GM18873 (cell line): ENCODE data around the gene NET1.
"Not testable (repeated sequence)": the region's sequence is repeated elsewhere in the genome, so short reads cannot be mapped to it uniquely, and the experiment has no call there.

Experiments used
- ATAC-seq: cut with Tn5 transposase; IDR thresholded peaks from one replicate; pipeline ENCODE4 v1.9.1; 2021; ENCODE audit warnings: mild to moderate bottlenecking, moderate library complexity, moderate number of reproducible peaks; ENCODE audit not compliant: unreplicated experiment, low FRiP score

Gene NET1, protein sequence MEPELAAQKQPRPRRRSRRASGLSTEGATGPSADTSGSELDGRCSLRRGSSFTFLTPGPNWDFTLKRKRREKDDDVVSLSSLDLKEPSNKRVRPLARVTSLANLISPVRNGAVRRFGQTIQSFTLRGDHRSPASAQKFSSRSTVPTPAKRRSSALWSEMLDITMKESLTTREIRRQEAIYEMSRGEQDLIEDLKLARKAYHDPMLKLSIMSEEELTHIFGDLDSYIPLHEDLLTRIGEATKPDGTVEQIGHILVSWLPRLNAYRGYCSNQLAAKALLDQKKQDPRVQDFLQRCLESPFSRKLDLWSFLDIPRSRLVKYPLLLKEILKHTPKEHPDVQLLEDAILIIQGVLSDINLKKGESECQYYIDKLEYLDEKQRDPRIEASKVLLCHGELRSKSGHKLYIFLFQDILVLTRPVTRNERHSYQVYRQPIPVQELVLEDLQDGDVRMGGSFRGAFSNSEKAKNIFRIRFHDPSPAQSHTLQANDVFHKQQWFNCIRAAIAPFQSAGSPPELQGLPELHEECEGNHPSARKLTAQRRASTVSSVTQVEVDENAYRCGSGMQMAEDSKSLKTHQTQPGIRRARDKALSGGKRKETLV

DNA sequence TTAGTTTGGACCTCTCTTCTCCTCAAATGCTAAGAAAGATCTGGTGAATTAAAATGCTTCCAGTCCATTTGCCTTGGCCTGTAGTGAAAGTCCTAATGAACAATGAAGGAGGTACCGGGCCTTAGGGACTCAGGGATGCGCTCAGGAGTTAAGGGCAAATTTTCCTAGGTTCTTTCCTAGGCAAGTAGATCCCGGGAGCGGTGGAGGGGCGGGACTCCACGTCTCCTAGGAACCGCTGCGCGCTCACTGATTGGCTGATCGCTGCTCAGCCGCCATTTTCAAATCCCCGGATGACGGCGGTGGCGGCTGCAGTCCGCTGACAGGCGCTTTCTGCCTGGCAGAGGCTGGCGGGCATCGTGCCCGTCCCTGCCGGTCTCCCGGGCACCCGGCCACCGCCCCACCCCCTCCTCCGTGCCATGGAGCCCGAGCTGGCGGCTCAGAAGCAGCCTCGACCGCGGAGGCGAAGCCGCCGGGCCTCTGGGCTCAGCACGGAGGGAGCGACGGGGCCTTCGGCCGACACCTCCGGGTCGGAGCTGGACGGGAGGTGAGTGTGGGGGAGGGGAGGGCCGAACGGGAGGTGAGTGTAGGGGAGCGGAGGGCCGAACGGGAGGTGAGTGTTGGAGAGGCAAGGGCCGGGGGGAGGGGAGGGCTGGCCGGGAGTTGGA is at the start of gene NET1:
NET1 (plus strand) TSS at position 281 of the 665 bp plus-strand sequence; CDS start at position 417, 136 bp downstream.
- peak; percentile 95 for ATAC-seq

DNA sequence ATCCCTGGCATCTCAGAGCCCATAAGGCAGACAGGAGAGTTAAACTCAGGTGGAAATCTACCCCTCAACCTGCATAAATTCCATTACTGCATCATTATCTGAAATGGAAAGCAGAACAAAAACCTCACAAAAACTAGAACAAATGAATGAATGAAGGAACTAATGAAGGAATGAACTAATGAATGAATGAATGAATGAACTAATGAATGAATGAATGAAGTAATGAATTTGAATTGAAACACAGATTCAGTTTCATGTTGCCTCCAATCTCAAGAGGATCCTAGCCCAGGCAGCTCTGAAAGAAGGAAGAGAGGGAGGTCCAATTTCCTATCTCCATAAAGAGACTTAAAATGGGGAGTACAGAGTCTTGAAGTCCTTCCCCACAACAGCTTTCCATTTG is 49.5 kb upstream of the NET1 start:
- no peak for ATAC-seq

DNA sequence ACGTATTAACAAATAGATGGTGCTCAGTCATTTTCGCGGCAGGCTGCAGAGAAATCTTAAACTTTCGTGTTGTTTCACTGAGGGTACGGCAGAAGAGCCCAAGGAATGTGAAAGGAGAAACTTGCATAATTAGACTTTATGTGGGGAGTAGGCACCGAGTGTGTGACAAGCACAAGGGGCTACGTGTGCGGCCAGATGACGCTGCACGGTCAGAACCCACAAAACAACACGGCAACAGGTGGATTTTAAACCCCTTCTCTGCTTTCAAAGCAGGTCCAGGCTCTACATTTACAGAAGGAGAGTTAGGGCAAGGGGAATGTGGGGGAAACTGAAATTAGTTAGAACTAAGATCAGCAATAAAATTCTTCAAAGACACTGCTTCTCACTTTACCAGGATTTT is 48.0 kb upstream of the NET1 start:
- no peak for ATAC-seq

DNA sequence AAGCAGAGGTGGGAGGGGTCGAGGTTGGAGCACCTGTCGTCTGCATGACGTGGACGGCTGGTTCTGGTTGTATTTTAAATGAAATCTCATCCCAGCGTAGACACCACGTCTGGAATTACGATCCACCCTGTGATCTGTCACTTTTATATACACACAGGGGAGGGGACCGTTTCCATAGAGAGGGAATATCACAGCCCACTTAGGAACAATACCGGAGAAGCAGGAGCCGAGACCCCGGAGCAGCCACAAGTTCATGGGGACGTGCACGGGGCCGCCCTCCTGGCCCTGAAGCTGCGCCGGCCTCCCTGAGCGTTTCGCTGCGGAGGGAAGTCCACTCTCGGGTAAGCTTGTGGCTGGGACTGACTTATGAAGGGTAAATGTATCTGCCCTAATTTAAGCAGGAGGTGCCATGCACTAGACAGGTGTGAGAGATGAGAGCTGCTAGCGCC is 47.4 kb upstream of the NET1 start, which contains the start of gene UCN3:
UCN3 (plus strand) TSS at position 77 of the 449 bp plus-strand sequence. CDS start 8,755 bp downstream, outside the sequence.
- ATAC-seq = no peak

DNA sequence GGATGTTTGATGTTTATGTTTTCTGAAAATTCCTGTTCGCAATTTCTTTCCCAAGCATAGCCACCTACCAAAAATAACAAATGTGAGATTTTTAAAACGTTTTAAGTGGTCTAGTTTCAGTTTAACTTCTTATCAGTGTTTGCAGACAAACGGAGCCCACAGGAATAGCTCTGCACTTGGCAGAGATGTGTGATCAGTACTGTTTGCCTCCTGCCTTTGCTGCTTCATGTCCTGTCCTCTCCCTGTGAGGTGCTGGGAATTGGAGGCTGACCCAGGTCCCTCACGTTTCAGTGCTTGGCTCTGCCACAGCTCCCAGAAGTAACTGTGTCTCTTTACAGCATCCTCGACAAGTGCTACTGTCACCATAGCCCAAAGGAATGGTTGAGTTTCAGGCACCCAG is 46.4 kb upstream of the NET1 start:
- ATAC-seq = no peak

DNA sequence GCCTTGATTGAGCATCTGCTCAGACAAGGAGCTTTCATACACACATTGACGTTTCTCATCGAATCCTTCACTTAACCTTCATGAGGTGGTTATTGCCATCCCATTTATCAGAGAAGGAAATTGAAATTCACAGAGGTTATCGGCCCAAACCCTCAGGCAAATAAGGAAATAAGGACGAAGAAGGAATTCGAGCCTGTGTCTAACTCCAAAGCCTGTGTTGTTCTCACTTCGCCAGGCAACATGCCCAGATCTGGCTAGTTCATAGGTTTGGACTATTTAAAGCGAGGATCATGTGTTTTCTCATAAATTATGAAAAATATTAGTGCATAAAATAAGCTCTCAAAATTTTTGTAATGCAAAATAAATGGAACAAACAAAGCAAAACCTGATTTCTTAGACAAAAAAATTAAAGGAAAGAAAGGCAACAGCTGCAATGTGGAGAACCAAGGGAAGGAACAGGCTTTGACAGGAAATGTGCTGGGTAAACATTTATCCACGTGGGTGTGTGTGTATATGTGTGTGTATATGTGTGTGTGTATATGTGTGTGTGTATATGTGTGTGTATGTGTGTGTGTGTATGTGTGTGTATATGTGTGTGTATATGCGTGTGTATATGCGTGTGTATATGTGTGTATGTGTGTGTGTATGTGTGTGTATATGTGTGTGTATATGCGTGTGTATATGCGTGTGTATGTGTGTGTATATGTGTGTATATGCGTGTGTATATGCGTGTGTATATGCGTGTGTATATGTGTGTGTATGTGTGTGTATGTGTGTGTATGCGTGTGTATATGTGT is 42.8 kb upstream of the NET1 start:
- no peak for ATAC-seq

DNA sequence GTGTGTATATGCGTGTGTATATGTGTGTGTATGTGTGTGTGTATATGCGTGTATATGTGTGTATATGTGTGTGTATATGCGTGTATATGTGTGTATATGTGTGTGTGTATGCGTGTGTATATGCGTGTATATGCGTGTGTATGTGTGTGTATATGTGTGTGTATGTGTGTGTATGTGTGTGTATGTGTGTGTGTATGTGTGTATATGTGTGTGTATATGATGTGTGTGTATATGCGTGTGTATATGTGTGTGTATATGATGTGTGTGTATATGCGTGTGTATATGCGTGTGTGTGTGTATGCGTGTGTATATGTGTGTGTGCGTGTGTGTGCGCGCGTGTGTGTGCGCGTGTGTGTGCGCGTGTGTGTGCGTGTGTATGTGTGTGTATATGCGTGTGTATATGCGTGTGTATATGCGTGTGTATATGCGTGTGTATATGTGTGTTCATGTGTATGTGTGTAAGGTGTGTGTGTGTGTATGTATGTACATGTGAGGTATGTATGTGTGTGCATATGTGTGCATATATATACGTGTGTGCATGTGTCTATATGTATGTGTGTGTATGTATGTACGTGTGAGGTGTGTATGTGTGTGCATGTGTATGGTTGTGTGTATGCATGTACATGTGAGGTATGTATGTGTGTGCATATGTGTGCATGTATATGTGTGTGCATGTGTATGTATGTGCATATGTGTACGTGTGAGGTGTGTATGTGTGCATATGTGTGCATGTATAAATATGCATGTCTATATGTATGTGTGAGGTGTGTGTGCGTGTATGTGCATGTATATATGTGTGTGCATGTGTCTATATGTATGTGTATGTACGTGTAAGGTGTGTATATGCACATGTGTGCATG is 41.6 kb upstream of the NET1 start:
- ATAC-seq = no peak

DNA sequence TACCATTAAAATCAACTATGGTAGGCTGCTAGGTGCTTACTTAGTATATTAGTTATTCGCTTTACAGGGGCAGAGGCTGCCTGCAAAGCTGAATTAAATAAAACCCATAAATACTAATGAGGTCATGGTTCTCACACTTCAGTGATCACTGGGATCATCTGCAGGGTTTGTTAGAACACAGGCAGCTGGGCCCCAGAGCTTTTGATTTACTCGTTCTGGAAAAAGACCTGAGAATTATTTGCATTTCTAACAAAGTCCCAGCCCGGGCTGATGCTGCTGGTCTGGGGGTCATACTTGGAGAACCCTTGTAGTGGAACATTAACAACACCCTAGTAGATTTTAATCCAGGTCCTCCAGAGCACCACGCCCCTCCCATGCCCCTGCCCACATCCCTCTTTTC is 39.0 kb upstream of the NET1 start:
- no peak for ATAC-seq

DNA sequence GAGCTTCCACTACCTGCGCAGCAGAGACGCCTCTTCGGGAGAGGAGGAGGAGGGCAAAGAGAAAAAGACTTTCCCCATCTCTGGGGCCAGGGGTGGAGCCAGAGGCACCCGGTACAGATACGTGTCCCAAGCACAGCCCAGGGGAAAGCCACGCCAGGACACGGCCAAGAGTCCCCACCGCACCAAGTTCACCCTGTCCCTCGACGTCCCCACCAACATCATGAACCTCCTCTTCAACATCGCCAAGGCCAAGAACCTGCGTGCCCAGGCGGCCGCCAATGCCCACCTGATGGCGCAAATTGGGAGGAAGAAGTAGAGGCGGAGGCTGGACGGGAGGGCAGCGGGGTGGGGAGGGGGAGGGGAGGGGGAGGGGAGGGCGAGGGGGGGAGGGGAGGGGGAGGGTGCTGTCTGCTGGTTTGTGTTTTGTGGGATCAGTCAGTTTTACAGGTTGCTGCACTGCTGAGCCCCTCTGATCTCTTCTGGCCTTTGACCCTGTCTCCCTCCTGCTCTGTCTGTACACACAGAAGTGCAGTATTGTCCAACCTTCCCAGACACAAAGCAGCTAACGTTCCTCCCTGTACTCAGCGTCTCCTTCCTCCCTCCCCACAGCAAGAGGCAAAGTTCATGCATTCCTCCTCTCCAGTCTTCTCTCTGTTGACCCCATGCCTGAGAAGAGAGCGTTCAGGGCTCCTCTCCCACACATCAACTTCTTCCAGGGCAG is 38.3 kb upstream of the NET1 start:
- ATAC-seq = no peak

DNA sequence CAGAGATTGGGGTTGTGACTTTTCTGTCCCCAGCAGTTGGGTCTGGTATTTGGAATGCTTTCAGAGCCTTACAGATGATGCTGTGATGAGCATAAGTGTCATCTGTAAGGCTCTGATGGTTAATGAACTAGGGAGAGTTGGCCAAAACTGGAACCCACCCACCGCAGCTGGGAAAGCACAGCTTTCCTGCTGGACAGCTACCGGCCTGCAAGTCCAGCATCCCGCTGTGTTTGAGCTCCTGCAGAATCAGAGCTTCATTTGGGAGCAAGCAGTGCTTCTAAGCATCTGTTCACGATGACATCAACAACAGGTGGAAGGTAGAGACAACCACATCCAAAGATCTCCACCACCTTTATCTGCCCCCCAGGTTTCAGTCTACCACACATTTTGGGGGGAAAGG is 35.9 kb upstream of the NET1 start:
- ATAC-seq = no peak

DNA sequence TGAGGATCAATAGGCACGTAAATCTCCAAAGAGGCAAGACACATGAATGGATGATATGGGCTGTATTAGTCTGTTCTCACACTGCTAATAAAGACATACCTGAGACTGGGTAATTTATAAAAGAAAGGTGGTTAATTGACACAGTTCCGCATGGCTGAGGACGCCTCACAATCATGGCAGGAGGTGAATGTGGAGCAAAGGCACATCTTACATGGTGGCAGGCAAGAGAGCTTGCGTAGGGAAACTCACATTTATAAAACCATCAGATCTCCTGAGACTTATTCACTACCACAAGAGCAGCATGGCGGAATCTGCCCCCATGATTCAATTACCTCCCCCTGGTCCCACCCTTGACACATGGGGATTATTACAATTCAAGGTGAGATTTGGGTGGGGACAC is 33.2 kb upstream of the NET1 start:
- ATAC-seq = not testable (repeated sequence)

DNA sequence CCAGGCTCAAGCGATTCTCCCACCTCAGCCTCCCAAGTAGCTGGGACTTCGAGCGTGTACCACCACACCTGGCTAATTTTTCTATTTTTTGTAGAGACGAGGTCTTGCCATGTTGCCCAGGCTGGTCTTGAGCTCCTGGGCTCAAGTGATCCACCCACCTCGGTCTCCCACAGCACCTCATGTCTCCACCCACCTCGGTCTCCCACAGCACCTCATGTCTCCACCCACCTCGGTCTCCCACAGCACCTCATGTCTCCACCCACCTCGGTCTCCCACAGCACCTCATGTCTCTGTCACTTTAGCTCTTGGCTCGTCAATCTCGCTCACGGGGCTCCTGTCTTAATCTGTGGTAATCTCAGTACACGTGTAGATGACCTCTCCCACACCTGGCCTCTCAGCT is 32.0 kb upstream of the NET1 start:
- ATAC-seq = not testable (repeated sequence)

DNA sequence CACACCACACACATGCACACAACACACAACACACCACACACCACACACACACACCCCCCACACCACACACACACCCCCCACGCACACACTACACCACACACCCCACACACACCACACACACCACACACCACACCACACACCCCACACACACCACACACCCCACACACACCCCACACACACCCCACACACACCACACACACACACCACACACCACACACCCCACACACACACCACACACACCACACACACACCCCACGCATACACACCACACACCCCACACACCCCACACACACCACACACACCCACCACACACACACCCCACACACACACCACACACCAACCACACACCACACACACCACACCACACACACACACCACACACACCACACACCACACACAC is 31.2 kb upstream of the NET1 start:
- no peak for ATAC-seq

DNA sequence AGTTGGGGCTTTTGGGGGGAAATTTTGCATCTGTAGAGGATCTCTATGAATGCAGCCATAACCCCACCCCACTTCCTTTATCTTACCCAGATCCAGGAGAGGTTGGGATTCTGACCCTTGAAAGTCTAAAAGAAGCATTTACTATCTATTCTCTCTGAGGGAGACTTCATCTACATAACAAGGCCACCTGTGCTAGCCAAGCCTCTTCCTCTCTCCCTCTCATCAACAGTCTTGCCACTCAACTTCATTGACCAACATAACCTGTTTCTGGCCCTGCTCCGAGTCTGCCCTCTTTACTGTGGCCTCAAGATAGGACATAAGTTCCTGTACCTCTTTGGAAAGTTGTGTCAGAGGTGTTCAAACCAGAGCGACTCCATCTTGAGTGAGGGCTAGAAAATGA is 27.1 kb upstream of the NET1 start:
- no peak for ATAC-seq

DNA sequence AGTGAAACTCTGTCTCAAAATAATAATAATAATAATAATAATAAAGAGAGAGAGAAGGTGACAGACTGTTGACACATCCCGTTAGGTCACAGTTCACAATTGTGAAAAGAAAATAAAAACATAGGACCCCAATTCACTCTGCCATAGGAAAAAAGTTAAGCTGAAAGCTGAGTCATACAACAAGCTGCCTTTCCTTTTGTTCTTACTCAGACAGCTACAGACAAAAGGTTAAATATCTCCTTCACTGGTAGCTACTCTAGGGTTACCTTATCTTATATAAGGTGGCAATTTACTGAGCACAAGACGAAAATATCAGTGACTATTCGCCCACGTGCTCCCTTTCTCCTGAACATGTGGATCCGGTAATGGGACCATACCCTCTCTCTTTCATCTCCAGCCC is 25.2 kb upstream of the NET1 start:
- no peak for ATAC-seq

DNA sequence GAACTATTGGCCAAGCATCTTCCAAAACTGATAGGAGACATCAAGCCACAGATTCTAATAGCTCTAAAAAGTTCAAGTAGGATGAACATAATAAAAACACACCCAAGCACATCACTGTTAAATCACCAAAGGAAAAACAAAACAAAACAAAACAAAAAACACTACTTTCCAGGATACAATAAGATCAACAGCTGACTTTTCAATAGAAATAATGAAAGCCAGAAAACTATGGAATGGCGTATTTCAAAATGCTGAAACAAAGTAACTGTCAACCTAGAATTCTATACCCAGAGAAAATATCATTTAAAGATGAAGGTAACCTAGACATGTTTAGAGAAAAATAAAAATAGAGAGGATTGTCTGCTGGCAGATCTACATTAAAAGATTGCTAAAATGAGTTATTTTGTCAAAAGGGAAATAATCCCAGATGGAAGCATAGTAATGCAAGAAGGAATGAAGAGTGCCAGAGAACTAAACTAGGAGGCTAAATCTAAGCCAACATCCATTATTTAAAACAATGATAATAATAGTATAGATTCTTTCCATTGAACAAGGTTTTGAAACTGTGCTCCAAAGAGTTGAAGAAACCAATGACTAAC is 21.7 kb upstream of the NET1 start:
- ATAC-seq = no peak

DNA sequence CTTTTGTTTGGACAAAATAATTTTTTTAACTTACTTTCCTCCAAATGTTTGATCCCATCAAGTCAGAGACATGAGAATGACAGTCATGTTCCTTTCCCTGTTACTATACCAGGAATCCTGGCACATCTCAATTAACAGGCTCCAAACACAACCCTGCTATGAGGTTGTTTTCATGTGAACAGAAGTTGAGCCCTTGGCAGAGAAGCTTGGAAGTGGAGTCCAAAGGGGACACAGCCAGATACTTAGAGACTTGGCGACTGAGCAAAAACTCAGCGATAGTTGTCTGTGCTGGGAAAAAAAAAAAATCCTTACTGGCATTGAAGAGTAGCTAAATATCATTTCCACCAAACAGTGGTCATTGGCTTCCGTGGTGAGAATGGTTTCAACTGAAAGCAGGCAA is 20.6 kb upstream of the NET1 start:
- ATAC-seq = no peak

DNA sequence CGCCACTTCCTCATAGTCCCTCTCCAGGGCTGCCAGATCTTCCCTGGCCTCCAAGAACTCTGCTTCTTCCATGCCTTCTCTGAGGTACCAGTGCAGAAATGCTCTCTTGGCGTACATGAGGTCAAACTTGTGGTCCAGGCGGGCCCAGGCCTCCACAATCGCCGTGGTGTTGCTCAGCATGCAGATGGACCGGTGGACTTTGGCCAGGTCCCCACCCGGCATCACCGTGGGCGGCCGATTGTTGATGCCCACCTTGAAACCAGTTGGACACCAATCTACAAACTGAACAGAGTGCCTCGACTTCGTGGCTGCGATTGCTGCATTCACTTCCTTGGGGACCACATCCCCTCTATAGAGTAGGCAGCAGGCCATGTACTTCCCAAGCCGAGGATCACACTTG is 18.8 kb upstream of the NET1 start:
- no peak for ATAC-seq

DNA sequence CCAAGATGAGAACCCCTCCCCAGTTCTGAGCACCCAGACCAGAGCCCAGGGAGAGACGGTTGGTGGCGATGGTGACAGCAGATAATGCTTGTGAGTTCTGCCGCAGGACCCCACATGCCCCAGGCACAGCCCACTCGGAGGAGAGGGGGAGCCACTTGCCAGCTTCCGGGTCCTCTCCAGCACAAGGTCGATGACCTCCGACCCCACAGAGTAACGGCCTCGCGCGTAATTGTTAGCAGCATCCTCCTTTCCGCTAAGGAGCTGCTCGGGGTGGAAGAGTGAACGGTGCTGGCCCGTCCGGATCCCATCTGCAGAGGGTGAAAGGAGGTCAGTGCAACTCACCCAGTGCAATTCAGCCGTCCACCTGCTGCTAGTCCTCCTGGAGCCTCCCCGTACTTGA is 17.2 kb upstream of the NET1 start:
- no peak for ATAC-seq
